HG03442 (cell line): Measurements from ENCODE around the gene COMP.
"Not testable (repeated sequence)": the region's sequence is repeated elsewhere in the genome, so short reads cannot be mapped to it uniquely, and the experiment has no call there.

Experiments used
- ATAC-seq: cut with Tn5 transposase; IDR thresholded peaks from one replicate; pipeline ENCODE4 v1.9.1; 2021; ENCODE audit warnings: mild to moderate bottlenecking, moderate library complexity; ENCODE audit not compliant: unreplicated experiment

Gene COMP

DNA sequence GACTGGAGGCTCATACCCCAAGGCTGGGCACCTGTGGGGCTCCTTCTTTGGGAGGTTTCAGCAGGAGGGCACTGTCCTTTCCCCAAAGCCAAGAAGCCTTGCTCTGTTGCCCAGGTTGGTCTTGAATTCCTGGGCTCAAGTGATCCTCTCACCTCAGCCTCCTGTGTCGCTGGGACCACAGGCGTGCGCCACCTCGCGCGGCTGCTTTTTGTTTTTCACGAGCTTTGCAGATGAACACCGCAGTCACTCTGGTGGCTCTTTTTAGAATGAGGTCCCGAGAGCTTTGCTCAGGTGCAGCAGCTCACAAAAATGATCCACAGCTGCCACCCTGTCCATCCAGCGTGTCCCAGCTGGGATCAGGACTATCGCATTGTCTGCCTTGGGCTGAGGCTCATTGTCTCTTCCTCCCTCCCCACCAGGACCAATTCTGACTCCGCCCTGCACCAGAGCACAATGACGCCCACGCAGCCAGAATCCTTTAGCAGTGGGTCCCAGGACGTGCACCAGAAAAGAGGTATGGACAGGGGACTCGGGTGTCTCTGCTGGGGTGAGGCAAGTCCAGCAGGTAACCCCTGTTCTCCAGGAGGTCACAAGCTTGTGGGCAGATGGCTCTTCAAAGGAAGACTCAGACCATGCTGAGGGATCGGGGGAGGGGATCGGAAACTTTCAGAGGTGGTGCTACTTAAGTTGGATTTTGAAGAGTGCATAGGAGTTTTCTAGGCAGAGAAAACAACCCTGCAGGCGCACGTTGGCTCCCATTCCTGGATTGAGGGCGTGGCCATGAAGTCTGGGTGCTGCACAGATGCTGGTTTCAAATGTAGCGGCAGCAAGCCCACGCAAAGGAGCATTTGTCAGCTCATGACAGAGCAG, 41.5 kb downstream of the COMP start:
- ATAC-seq = no peak

DNA sequence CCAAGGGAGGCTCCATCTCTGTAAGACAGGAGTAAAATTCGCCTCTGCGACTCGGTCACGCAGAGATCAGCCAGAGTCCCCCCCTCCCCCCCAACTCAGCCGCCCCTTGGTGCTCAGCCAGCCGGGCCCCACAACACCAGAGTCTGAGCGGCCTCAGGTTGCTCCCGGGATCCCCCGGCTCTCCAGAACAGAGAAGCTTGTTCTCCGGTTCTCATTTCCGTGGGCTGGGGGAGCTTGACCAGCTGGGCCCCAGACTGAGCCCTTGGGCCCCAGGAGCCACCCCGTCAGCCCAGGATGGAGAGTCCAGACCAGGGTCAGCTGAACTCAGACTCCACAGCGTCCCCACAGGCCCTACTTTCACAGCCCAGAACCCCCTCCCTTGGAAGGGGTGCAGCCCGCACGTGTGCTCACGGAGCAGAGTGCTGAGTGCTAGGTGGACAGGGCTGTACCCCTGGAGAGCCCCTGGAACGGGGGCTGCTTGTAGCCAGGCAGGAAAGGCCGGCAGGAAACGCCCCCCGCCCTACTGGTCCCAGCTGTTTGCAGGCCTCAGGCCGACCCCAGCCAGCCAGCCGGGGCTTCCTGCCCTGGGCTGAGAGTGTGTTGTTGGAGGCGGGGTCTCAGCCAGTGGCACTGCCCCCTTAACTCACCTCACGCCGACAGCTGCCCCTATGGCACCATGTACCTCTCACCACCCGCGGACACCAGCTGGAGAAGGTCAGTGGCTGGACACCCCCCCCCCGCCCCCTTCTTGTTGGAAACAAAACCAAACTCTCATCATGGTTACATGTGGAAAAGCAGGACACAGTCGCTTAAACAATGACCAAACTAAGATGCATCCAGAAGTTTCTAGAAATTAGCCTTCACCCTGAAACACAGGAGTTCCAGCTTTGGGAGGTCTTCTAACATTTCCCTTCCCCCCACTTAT, 44.4 kb downstream of the COMP start:
- ATAC-seq = no peak

DNA sequence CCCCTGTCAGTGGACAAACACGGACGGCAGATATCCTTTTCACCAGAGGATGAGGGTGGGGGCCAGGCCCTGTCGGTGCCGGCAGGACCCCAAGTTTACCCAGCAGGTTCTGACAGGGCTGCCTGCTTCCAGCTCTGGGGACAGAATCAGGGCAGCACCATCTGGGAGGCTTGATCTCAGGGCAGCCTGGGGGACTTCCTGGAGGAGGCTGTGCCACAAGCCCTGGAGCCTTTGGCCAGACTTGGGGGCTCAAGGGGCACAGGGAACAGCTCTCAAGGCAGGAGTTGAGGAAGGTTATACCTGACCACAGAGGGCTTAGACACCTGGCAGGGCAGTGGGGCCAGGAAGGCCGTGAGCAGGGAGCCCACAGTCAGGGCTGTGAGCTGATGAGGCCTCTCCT, 45.2 kb downstream of the COMP start:
- no peak for ATAC-seq

DNA sequence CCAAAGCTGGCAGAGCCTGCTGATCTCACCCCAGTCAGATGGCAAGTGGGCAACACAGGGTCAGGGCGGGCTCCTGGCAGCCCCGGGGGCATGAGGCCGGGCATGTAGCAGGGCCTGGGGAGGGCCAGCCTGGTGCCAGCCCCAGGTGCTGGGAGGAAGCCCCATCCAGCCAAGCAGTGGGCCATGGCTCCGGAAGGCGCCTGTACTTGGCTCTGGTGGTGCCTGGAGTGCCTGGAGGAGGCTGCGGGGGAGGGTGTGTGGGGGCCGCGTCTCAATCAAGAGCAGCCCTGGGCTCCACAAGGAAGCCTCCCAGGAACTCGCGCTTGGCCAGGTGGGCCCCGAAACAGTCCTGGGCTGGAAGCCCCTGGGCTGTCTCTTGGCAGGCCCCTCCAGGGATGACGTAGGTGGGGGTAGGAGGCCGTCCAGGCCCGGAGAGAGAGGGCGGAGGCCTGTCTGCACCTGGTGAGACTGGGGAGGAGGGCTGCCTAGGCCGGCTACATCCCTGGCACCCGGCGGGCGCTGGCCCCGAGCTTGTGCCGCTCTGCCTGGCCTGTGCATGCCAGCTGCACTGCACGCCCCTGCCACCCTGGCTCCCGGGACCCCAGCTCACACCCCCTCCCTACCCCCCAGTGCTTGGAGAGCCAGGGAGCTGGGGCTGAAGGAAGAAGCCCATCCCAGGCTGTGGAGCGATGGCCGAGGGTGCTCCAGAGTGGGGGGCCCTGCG, 45.9 kb downstream of the COMP start:
- no peak for ATAC-seq

DNA sequence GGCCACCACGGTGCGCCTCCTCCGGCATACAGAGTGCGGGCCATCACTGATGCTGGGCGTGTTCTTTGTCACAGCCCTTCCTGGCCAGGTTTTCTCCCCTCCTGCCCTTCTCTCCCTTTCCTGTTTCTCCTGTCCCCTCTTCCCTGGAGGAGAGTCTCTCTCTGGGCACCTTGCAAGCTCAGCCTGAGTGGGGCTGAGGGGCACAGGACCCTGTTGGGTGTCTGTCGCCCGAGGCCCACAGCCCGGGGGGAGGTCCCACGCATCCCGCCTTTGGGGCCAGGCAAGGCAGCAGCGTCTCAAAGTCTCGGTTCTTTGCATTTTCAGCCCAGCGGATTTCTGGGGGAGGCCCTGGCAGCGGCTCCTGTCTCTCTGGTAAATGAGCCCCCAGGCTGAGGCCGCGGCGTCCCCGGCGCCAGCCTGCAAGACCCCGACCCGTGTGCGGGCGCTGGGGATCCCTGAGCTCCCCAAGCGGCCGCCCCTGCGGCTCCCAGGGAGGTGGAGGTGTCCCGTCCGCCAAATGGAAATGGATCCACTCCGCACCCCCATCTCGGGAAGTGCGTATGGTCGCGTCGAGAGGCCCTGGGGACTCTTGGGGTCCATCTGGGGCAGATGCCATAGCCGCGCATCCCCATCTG, 47.2 kb downstream of the COMP start:
- no peak for ATAC-seq

DNA sequence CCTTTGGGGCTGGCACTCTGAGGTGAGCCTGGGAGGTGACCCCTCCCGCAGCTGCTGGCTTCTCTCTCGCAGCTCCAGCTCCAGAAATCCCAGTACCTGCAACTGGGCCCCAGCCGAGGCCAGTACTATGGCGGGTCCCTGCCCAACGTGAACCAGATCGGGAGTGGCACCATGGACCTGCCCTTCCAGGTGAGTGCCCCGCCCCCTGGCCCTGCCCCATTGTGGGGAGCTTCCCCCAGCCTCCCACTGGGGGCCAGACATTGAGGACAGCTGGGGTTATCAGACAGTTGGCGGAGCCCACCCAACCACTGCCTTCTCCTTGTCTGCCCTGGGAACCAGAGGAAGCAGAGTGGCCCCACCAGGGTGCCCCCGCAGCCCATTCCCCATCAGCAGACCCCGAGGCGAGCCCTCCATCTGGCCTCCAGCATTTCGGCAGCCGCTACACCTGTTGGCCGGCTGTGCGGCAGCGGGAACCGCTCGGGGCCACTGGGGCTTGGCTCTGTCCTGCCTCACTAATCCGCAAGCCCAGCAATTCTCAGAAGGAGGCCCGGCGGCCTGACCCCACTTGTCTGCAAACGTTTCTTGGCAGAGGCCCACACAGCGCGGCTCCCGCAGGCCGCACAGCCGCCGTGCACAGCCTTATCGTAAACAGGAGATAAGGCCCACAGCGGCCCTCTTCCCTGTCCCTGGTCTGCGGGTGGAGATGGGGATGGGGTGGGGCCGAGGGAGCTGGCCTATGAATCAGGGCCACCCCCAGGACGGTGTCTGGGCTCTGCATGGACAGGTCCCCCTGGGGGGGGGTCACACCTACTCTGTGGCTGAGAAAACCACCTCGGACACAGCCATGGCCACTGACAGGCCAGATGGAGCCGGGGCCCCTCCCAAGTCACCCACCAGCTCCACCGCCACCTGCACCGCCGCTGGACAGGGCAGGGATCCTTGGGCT, 48.0 kb downstream of the COMP start:
- ATAC-seq = no peak

DNA sequence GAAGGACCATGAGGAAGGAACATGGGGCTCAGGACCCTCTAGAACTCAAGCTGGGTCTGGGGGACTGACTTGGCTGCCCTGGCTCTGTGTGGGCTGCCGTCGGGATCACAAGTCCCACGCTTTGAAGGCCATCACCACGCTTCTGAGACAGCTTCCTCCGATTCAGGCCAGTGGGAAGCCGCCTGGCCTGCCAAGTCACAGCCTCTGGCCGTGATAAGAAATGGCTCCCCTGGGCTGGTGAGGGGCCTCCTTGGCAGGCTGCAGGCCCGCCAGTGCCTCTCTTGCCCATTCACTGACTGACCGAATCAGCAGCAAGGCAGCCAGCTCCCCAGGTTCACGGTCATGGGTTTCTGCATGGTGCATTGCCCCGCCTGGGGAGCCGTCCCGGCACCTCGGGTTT, 48.8 kb downstream of the COMP start:
- no peak for ATAC-seq

DNA sequence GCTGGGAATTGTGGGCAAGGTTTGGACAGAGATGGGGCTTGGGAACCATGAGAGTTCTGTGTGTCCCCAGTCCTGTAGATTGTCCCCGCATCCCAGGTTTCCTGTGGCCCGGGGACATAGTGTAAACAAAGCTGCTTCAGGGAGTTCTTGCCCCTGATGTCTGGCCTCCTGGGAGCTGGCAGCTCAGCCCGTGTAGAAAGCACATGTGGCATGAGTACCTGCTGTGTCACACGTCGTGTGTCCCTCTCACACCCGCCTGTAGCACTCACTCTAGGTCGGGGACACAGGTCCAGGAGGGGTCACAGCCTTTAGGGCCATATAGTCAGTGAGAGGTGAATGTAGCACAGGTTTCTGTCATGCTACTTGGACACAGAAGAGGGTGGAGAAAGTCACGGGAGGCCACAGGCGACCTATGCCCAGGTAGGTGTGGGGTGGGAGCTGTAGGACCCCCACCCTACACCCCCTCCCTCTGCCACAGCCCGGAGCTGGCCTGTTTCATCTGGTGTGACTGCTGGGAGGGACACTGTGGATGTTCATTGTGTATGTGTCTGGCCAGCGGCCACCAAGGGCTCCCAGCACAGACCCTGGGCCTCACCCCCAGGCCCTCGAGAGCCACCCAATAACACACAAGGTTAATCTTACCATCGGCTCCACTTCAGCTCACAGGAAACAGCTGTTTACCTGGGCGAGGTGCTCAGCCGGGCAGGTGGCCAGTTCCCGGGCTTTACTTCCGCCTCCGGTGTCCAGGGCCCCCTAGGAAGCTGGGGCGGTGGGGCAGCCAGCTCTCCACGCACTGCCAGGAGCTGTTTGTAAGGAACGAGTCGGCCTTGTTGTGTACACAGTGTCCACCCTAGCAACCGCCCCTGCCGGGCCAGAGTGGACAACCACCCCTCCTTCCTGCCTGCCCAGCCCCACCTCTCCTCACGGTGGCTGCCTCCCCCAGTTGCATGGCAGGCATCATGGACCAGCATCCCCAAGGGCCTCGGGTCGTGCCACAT, 49.7 kb downstream of the COMP start:
- no peak for ATAC-seq

DNA sequence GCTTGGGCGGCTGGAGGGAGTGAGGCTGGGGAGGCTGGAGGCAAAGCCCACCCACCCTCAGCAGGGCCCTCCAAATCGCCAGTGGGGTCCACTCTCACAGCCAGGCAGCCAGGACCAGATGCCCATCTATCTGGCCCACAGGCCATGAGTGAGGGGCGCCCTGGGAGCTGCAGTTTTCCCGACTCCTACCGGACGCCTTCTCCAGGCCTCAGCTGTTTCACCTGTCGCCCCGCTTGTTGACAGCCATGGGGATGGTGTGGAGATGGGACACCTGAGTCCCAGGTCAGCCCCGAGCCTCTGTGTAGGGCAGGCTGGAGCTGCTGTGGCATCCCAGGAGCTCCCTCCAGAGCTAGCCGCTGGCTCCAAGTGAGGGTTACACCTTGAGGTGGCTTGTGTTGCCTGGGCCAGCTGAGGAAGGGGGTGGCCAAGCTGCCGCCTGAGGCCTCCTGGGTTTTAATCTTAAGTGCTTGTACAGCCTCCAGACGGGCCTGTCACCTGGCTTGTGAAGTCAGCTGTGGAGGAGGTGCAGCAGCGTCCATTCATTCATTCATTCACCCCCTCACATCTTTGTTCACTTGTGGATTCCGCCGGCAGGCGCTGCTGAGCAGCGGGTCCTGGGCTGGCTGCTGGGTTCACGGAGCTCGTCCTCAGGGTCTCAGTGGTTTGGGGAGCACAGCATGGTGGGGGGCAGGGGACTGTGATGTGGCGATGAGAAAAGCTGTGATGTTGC, 52.0 kb downstream of the COMP start:
- no peak for ATAC-seq

DNA sequence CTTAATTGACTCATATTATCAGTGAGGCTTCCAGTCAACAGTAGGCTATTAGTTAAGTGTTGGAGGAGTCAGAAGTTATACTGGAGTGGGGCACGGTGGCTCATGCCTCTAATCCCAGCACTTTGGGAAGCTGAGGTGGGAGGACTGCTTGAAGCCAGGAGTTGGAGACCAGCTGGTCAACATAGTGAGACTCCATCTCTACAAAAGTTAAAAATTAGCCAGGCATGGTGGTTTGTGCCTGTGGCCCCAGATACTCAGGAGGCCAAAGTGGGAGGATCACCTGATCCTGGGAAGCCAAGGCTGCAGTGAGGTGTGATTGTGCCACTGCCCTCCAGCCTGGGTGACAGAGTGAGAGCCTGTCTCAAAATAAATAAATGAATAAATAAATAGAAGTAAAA, 53.2 kb downstream of the COMP start:
- ATAC-seq = no peak

DNA sequence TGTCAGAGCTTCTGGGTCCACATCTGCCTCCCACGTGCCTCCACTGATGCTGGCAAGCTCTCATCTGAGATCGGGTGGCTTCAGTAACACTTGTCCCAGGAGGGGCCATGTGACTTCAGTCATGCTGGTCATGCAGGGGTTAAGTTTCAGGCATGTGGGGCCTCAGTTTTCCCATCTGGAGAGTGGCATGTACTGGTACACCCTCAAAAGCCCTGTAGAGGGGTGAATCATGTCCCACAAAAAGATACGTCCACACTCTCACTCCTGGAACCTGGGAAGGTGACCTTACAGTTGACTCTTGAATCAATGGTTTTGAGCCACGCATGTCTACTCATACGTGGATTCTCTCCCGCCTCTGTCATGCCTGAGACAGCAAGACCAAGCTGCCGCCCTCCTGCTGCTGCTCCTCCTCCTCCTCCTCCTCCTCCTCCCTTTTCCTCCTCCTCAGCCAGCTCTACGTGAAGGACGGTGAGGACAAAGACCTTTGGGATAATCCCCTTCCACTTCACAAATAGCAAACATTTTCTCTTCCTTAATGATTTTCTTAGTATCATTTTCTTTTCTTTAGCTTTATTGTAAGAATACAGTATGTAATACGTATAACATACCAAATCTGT, 53.7 kb downstream of the COMP start:
- no peak for ATAC-seq

DNA sequence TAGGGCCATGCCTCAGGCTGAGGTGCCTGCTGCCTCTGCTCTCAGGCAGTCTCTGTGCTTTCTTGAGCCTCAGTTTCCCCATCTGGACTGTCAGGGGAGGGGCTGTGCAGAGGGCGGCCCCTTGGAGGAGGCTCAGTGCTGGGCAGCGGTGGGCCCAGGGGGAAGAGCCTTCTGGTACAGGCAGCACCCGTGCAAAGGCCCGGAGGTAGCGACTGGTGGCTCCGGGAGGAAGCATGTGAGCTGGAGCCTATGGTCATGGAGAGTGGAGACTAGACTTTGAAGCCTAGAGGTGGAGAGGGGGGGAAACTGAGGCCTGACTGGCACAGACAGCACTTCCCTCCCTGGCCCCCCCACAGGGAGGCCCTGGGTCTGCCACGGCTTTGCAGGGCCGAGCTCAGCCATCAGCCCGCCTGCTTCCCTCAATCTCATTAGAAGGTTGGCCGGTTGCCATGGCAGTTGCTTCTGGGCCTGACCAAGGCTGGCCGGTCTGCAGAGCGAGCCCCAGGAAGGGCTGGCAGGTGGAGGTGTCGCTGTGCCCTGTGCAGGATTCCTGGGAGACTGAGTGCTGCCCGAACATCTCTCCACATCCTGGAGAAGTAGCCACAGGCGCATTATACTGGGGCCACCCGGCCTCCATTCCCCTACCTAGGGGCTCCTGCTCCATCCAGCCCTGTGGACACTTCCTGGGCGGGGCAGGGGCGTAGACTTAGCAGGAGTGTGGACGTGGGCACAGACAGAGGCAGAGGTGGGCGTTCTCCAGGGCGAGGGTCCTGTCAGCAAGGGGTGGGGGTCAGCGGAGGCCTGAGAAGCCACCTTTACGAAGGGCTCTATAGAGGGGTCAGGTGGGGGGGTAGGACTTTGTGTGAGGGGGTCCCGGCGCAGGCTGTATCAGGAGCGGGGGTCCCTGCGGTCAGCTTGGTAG, 54.4 kb downstream of the COMP start:
- no peak for ATAC-seq

DNA sequence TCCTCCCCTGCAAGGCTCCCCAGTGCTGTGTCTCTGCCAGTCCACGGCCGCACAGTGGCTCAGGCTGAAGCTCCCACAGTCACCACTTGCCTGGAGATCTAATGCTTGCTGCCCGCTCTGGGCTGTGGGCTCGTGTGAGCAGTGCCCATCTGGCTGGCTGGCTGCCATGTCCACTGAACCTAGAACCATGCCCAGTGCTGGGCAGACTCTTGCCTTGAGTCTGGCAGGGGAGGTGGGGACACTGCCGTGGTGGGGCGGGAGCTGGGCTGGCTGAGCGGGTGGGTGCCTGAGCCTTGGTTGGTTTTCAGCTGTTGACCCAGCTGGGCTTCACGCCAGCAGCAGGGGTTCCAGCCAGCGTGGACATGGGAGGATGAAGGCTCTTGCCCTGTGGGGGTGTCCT, 55.4 kb downstream of the COMP start:
- no peak for ATAC-seq

DNA sequence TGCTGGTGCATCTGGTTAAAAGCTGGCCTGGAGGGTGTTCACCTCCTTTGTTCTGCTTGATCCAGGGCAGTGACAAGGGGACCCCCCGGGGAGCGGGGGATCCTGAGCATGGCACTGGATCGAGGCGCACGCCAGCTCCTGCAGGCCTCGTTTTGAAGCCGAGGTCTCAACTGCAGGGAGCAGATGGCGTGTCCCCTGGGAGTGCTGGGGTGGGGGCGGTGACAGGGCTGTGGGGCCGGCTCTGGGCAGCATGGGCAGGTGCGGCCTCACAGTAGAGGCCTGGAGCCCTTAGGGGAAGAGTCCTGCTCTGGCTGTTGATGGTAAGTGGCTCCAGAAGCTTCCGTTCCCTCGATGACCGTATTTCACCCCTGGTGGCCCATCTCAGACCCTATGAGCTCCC, 55.8 kb downstream of the COMP start:
- ATAC-seq = no peak

DNA sequence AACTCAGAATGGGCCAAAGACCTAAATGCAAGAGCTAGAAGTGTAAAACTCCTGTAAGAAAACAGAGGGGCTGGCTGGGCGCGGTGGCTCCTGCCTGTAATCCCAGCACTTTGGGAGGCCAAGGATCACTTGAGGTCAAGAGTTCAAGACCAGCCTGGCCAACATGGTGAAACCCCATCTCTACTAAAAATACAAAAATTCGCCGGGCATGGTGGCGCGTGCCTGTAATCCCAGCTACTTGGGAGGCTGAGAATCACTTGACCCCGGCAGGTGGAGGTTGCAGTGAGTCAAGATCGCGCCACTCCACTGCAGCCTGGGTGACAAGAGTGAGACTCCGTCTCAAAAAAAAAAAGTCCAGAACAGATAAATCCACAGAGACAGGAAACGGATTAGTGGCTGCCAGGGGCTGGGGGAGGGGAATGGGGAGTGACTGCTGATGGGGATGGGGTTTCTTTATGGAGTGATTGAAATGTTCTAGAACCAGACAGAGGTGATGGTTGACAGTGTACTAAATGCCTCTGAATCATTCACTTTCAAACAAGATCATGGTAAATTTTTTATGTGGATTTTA, 57.3 kb downstream of the COMP start:
- ATAC-seq = not testable (repeated sequence)

DNA sequence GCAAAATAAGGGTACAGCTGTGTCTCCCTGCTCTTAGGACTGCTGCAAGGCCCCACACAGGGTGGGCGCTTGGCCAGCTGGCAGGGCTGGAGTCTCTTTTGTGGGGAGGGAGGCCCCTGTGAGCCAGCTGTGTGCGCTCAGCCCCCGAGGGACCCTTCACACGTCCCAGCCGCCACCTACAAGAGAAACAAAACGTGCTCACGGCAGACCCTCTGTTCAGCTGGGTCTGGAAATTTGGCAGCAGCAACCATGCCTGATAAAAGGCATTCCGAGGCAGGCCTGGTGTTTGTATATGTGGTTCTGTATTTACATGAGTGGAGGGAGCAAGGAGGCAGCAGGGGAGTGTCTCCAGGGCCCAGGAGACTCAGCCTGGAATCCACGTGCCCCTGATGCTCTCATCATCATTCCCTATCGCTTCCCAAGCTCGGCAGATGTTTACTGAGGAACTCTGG, 57.9 kb downstream of the COMP start:
- no peak for ATAC-seq
